ENCODE measurements around the gene ANKRD9.

Gene ANKRD9

DNA sequence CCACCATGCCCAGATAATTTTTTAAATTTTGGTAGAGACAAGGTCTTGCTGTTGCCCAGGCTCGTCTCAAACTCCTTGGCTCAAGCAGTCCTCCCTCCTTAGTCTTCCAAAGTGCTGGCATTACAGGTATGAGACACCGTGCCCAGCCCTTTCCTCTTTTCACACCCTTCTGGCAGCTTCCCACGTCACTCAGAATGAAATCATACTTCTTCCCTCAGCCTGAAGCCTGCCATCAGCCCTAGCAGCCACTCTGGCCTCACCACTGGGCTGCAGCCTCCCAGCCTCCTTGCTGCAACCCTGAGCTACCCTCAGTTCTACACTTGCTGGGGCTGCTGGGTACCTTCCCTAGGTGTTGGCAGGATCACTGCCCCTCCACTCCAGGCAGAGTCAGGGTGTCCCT, 18.2 kb downstream of the ANKRD9 start:
- Histone ChIP-seq H3K27me3 (ENCODE audit: control insufficient read depth, insufficient read depth, low read length) (no peaks in the 10 kb centered on the region), H3K9ac (ENCODE audit: low read depth, low read length) (no peak overlapping the region), H3K4me1 (ENCODE audit: control insufficient read depth, insufficient read depth, low read length) (no peaks in the 10 kb centered on the region), H3K36me3 (ENCODE audit: insufficient read depth, low read length) (no peaks in the 10 kb centered on the region), H3K9me3 (replicated peaks; ENCODE audit: low read length) (no peaks in the 10 kb centered on the region), H3K4me2 (ENCODE audit: low read length) (no peak overlapping the region), H3K4me3 (ENCODE audit: low read length) (no peak overlapping the region)

GRCh38 chr14:102490456-102490855, 19.1 kb downstream of the ANKRD9 start:
- Histone ChIP-seq H3K36me3 (ENCODE audit: insufficient read depth, low read length) (no peaks in the 10 kb centered on the region), H3K9ac (ENCODE audit: low read depth, low read length) (no peak overlapping the region), H3K9me3 (replicated peaks; ENCODE audit: low read length) (no peaks in the 10 kb centered on the region), H3K4me2 (ENCODE audit: low read length) (no peak overlapping the region), H3K27me3 (ENCODE audit: control insufficient read depth, insufficient read depth, low read length) (no peaks in the 10 kb centered on the region), H3K4me3 (ENCODE audit: low read length) (no peak overlapping the region), H3K4me1 (ENCODE audit: control insufficient read depth, insufficient read depth, low read length) (no peaks in the 10 kb centered on the region)

GRCh38 chr14:102487204-102487577, 22.4 kb downstream of the ANKRD9 start:
- Histone ChIP-seq H3K27me3 (ENCODE audit: control insufficient read depth, insufficient read depth, low read length) (no peaks in the 10 kb centered on the region), H3K4me2 (ENCODE audit: low read length) (no peak overlapping the region), H3K9ac (ENCODE audit: low read depth, low read length) (no peak overlapping the region), H3K4me1 (ENCODE audit: control insufficient read depth, insufficient read depth, low read length) (peaks cover 4% of the 10 kb centered on the region), H3K36me3 (ENCODE audit: insufficient read depth, low read length) (no peaks in the 10 kb centered on the region), H3K4me3 (ENCODE audit: low read length) (no peak overlapping the region), H3K9me3 (replicated peaks; ENCODE audit: low read length) (no peaks in the 10 kb centered on the region)

DNA sequence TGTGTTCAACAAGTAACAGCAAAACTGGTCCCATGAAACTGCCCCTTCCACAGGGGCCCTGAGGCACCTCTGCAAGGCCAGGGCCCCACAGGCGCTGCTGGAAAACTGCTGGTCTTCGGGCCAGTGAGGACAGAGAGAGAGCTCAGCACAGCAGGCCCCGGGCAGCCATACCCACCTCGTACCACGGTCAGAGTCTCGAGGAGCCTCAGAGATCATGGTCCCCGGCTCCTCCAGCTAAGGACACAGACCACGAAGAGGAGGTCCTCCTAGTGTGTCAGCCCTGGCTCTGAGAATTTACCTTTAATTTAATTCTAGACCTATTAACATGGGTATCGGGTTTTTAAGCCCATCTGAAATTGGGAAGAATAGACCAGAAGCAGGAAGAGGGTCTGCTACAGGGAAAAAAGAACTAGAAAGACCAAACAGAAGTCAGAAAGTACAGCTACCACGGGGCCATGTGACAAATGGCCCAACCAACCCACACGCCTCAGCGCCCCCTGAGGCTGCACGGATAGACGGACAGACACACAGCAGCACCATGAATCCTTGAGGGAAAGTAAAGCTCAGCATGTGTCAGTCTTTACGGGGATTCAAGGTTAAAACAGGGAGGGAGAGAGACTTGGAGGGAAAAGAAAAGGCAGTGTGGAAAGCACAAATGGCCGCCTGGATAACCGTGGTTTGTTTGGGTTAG, 22.9 kb downstream of the ANKRD9 start:
- Histone ChIP-seq H3K4me1 (ENCODE audit: control insufficient read depth, insufficient read depth, low read length) (peaks cover 8% of the 10 kb centered on the region), H3K4me2 (ENCODE audit: low read length) (no peak overlapping the region), H3K36me3 (ENCODE audit: insufficient read depth, low read length) (no peaks in the 10 kb centered on the region), H3K27me3 (ENCODE audit: control insufficient read depth, insufficient read depth, low read length) (no peaks in the 10 kb centered on the region), H3K9me3 (replicated peaks; ENCODE audit: low read length) (no peaks in the 10 kb centered on the region), H3K9ac (ENCODE audit: low read depth, low read length) (no peak overlapping the region), H3K4me3 (ENCODE audit: low read length) (no peak overlapping the region)

GRCh38 chr14:102485693-102486512, 23.7 kb downstream of the ANKRD9 start:
- no peaks in the 10 kb centered on the region for H3K9me3 ChIP-seq (replicated peaks; ENCODE audit: low read length)
- no peak overlapping the region for H3K4me2 ChIP-seq (ENCODE audit: low read length)
- H3K9ac ChIP-seq (ENCODE audit: low read depth, low read length) = no peak overlapping the region
- H3K36me3 ChIP-seq (ENCODE audit: insufficient read depth, low read length) = no peaks in the 10 kb centered on the region
- peaks cover 8% of the 10 kb centered on the region for H3K4me1 ChIP-seq (ENCODE audit: control insufficient read depth, insufficient read depth, low read length)
- no peak overlapping the region for H3K4me3 ChIP-seq (ENCODE audit: low read length)
- H3K27me3 ChIP-seq (ENCODE audit: control insufficient read depth, insufficient read depth, low read length) = no peaks in the 10 kb centered on the region

DNA sequence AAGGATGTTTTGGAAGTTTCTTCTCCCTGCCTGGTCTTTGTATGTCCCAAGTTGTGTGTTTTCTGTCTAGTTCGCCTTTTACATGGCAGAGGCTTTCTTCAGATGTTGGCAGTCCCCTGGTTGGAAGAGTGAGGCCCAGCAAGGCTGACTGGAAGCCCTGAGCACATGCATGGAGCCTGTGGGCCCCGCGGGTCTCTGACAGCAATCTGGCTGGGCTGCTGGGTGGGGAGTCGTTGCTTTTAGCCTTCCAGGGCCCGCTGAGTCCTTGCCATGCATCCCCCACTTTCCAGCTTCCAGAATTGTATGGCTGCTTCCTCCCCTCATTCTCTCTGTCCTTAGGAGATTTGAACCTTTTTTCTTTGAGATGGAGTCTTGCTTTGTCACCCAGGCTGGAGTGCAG, 25.3 kb downstream of the ANKRD9 start:
- no peak overlapping the region for H3K4me3 ChIP-seq (ENCODE audit: low read length)
- H3K9me3 ChIP-seq (replicated peaks; ENCODE audit: low read length) = no peaks in the 10 kb centered on the region
- H3K27me3 ChIP-seq (ENCODE audit: control insufficient read depth, insufficient read depth, low read length) = no peaks in the 10 kb centered on the region
- H3K36me3 ChIP-seq (ENCODE audit: insufficient read depth, low read length) = no peaks in the 10 kb centered on the region
- H3K9ac ChIP-seq (ENCODE audit: low read depth, low read length) = no peak overlapping the region
- no peak overlapping the region for H3K4me2 ChIP-seq (ENCODE audit: low read length)
- H3K4me1 ChIP-seq (ENCODE audit: control insufficient read depth, insufficient read depth, low read length) = peaks cover 12% of the 10 kb centered on the region

DNA sequence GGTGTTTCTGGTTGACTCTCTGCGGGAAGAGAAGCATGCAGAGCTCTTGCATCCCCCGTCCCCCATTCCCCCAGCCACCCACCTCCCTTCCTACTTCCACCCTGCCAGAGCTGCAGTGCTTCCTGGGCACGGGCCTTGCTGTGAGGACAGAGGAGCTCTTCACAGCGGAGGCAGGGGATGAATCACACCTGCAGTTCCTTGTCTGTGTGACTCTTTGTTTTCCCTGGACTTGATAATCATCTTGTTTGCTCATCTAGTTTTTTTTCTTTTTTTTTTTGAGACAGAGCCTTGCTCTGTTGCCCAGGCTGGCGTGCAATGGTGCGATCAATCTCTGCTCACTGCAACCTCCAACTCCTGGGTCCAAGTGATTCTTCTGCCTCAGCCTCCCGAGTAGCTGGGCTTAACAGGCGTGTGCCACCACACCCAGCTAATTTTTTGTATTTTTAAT, 27.8 kb downstream of the ANKRD9 start:
- H3K27me3 ChIP-seq (ENCODE audit: control insufficient read depth, insufficient read depth, low read length) = no peaks in the 10 kb centered on the region
- H3K36me3 ChIP-seq (ENCODE audit: insufficient read depth, low read length) = no peaks in the 10 kb centered on the region
- H3K9me3 ChIP-seq (replicated peaks; ENCODE audit: low read length) = no peaks in the 10 kb centered on the region
- H3K4me2 ChIP-seq (ENCODE audit: low read length) = no peak overlapping the region
- no peak overlapping the region for H3K4me3 ChIP-seq (ENCODE audit: low read length)
- H3K4me1 ChIP-seq (ENCODE audit: control insufficient read depth, insufficient read depth, low read length) = peaks cover 12% of the 10 kb centered on the region
- no peak overlapping the region for H3K9ac ChIP-seq (ENCODE audit: low read depth, low read length)

GRCh38 chr14:102481371-102481770, 28.2 kb downstream of the ANKRD9 start:
- no peaks in the 10 kb centered on the region for H3K36me3 ChIP-seq (ENCODE audit: insufficient read depth, low read length)

GRCh38 chr14:102479777-102480176, 29.8 kb downstream of the ANKRD9 start:
- no peaks in the 10 kb centered on the region for H3K36me3 ChIP-seq (ENCODE audit: insufficient read depth, low read length)
- H3K4me3 ChIP-seq (ENCODE audit: low read length) = no peak overlapping the region
- no peak overlapping the region for H3K4me2 ChIP-seq (ENCODE audit: low read length)

More at GRCh38 chr14:102481371-102481770, 28.2 kb downstream of the ANKRD9 start:
- Histone ChIP-seq H3K4me2 (ENCODE audit: low read length) (no peak overlapping the region), H3K9ac (ENCODE audit: low read depth, low read length) (no peak overlapping the region), H3K4me3 (ENCODE audit: low read length) (no peak overlapping the region), H3K4me1 (ENCODE audit: control insufficient read depth, insufficient read depth, low read length) (peaks cover 12% of the 10 kb centered on the region), H3K27me3 (ENCODE audit: control insufficient read depth, insufficient read depth, low read length) (no peaks in the 10 kb centered on the region), H3K9me3 (replicated peaks; ENCODE audit: low read length) (no peaks in the 10 kb centered on the region)

DNA sequence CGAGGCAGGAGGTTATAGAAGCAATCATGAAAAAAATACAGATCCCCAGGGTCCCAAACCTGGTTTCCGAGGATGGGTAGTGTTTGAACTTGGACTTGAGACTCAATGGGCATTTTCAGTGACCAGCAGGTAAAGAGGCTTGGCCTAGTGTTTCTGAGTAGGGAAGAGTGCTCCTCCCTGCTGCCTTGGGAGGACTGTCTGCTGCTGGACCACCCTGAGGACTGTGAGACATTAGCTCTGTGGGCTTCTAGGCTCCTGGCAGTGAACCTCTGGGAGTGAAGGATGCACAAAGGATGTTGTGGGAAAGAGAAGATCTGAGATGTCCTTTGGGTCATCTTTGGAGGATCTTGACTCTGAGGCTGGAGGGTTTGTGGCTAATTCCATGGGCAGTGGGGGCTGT, 30.5 kb downstream of the ANKRD9 start:
- no peaks in the 10 kb centered on the region for H3K27me3 ChIP-seq (ENCODE audit: control insufficient read depth, insufficient read depth, low read length)
- H3K9ac ChIP-seq (ENCODE audit: low read depth, low read length) = no peak overlapping the region
- no peak overlapping the region for H3K4me2 ChIP-seq (ENCODE audit: low read length)
- H3K9me3 ChIP-seq (replicated peaks; ENCODE audit: low read length) = no peaks in the 10 kb centered on the region
- H3K36me3 ChIP-seq (ENCODE audit: insufficient read depth, low read length) = no peaks in the 10 kb centered on the region
- no peak overlapping the region for H3K4me3 ChIP-seq (ENCODE audit: low read length)
- H3K4me1 ChIP-seq (ENCODE audit: control insufficient read depth, insufficient read depth, low read length) = peaks cover 14% of the 10 kb centered on the region

More at GRCh38 chr14:102479777-102480176, 29.8 kb downstream of the ANKRD9 start:
- H3K9me3 ChIP-seq (replicated peaks; ENCODE audit: low read length) = no peaks in the 10 kb centered on the region
- H3K27me3 ChIP-seq (ENCODE audit: control insufficient read depth, insufficient read depth, low read length) = no peaks in the 10 kb centered on the region
- peaks cover 13% of the 10 kb centered on the region for H3K4me1 ChIP-seq (ENCODE audit: control insufficient read depth, insufficient read depth, low read length)
- H3K9ac ChIP-seq (ENCODE audit: low read depth, low read length) = no peak overlapping the region

GRCh38 chr14:102474934-102475333, 34.6 kb downstream of the ANKRD9 start:
- Histone ChIP-seq H3K4me2 (ENCODE audit: low read length) (no peak overlapping the region), H3K36me3 (ENCODE audit: insufficient read depth, low read length) (peaks cover 10% of the 10 kb centered on the region), H3K4me1 (ENCODE audit: control insufficient read depth, insufficient read depth, low read length) (peaks cover 6% of the 10 kb centered on the region), H3K9me3 (replicated peaks; ENCODE audit: low read length) (no peaks in the 10 kb centered on the region), H3K27me3 (ENCODE audit: control insufficient read depth, insufficient read depth, low read length) (no peaks in the 10 kb centered on the region), H3K9ac (ENCODE audit: low read depth, low read length) (no peak overlapping the region), H3K4me3 (ENCODE audit: low read length) (no peak overlapping the region)
